Right hindlimb (tissue), 1 donor: Measurements from ENCODE around the gene TBL1XR1.
"Not testable (repeated sequence)": the region's sequence is repeated elsewhere in the genome, so short reads cannot be mapped to it uniquely, and the experiment has no call there.

Experiments
- DNase-seq: peaks from one replicate; pipeline ENCODE4 v3.0.0-alpha.2; 2018

Gene TBL1XR1

DNA sequence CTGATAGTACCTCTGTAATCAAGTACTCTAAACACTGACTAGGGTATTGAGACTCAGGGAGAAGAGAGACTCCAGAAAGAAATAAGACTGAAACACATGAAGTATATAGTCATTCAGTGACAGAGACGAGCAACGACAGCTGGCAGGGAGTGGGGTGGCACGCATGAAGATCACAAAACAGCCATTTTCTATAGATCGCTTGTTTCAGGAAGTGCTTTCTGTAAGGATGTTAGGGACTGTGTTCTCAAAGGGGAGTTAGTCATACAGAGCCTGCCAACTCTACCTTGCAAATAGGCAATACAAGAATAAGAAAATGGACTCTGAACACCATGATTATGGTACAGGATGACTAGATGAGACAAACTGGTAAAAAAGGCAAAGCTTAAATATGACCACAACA lies 139.5 kb downstream of the TBL1XR1 start:
- DNase-seq = peak; percentile 41

GRCh38 chr3:177056927-177057326 lies 140.4 kb downstream of the TBL1XR1 start:
- no peak for DNase-seq

DNA sequence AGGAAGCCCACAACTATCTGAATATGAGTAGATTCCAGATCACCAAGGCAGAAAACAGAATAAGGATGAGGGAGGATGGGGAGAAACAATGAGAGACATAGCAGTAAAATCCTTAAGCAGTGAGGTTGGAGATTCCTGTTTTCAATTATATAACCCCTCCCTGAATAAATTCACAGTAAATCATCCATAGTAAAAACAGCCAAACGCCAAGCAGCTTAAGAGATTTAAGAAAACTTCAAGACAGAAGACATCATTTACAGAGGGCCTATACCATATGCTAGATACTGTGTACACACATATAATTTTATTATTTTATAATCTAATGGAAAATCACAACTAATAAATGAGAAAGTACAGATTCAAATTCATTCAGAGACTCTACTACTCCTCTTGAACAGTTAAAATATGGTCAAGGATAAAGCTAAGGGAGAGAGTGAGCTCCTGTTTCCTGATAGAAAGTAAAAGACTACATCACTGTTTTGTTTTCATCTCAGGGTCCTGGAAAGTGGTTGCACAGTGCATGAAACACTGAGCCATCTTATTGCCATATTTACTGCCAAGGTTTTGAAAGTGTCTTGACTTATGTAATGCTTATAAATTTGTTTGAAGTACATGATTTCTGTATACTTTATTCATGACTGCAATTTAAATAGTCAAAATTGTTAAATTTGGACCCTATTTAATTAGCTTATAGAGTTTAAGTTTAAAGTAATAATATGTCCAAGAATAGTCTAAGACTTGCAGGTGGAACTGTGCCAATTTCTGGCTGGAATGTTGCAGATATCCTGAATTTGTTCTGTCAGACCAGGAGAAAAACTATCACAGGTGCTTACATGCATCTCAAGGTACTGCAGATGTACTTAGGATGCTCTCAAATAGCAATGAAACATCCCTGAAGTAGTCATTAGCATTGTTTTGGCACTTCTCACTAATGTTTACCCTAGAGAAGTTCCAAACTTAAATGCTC lies 141.4 kb downstream of the TBL1XR1 start:
- DNase-seq = no peak

DNA sequence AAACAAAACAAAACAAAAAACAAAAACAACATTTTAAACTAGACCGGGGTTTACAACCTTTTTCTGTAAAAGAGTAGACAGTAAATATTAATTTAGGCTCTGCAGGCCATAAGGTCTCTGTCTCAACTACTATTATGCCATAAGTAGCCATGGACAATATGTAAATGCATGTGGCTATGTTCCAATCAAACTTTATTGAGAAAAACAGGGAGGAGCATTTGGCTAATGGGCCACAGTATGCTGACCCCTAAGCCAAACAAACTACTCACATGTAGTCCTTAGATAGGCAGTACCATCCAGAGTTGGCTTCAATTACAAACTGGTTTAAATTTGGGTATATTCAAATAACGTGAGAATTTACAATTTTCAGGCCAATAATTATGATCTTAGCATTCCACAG lies 144.2 kb downstream of the TBL1XR1 start:
- DNase-seq = no peak

- peak; percentile 64 for DNase-seq
Observed at GRCh38 chr3:177051411-177051810, 145.9 kb downstream of the TBL1XR1 start.

DNA sequence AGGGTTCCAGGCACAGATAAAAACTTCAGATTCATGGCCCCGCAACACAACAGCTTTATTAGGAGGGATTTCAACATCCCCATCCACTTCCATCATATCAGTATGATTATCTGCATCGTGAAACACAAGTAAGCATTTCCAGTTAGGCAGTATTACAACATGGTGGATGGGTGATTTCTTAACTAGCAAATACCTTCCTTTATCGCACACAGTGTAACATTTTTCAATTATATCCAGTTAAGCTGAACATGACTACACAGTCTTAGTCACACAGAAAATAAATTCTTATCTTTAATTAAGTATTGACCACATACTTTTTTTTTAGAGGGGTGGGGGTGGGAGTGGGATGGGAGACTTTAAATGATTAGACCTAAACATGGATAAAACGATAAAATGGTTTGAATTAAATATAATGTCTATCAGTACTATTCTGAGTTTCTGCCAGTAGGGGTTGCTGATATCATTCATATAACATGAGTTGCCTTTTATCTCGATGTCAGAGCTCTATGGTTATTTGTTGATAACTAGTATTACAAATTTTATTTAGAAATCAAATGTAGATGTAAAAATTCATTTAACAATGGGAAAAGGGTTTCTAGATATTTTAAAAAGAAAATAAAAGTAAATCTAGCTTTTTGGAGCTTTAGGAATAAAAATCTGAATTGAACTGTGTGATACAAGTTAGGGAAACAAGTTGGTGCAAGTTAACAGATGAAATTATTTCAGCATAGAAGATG lies 146.6 kb downstream of the TBL1XR1 start:
- DNase-seq = no peak

GRCh38 chr3:177045767-177046166 lies 151.5 kb downstream of the TBL1XR1 start:
- no peak for DNase-seq

DNA sequence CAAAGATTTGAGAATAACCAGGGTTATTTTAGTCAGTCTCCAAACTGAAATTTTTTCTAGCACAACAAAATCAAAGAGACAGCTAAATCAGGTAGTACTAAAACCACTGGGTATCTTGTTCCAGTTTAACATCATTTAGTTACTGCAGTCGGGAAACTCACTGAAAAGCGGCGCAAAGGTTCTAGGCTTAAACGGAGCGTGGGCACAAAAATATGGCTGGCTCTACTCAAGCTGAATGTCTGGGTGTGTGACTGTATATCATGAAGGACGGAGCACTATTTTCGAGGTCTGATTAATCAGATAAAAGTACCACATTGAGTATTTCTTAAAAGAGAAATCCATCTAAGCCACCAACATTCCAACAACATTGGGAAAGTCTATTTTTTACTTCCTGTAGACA lies 152.1 kb downstream of the TBL1XR1 start:
- DNase-seq = no peak

DNA sequence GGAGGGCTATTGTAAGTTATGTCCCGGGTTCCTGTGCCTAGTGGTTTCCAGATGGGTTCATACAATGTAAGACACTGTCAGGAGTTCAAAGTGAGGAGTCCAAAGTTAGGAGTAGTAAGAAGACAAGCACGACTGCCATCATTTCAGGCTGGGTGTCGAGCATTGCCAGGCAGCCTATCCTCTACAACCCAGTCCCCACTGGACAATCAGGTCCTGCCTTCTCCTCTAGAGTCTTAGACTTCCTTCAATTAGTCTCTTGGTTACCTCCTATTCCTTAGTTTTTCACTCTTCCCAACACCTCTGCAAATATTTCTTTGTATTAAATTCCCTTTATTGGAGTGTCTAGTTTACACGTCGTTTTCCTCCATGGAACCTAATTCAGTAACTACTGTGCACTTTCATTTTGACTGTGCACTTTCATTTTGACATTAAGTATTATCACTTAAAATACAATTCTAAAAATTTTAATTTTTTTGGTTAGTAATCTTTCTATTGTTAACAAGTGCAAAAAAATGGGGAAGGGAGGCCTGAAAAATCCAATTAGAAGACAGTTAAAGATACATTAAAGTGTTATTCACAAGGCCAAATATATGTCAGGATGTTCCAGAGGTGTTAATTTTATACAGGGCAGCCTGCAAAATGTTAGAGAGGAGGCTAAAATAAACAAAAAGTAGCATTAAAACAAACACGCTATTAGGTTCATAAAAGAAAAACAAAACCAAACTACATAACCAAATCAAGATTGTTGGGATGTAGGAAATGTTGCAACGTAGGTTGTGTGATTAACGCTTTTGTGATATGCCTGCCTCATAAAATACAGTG lies 155.3 kb downstream of the TBL1XR1 start:
- DNase-seq = no peak

DNA sequence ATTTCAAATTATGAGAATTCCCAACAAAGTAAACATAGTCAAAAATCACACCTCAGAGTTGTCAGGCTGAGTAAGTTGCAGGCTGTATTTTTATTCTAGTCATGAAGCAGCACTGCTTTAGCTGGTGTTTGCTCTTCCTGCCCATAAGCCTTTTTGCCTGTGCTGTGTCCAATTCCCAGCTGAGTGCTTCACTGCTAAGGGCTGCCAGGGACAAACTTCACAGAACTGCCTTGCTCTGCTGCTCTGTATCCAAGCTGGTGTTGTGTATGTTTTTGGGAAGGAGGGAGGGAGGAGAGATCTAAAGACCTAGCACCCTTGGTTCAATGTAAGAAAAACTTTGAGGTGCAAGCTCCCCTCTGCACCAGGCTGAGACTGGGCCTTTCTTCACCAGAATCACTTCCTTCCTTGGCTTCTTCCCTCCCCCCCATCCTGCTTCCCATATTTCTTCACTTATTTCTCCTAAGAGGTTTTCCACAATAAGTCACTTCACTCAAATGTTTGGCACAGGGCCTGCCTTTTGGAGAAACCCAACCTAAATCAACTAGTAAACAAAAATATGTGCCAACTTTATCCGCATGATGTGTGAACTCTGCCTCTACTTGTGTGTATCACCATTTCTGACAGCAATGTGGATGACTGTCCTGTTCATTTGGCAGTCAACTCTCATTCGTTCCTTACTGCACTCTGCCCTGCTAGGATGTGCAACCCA lies 156.1 kb downstream of the TBL1XR1 start:
- DNase-seq = peak; percentile 53

GRCh38 chr3:177039490-177040274 lies 157.6 kb downstream of the TBL1XR1 start:
- DNase-seq = no peak

DNA sequence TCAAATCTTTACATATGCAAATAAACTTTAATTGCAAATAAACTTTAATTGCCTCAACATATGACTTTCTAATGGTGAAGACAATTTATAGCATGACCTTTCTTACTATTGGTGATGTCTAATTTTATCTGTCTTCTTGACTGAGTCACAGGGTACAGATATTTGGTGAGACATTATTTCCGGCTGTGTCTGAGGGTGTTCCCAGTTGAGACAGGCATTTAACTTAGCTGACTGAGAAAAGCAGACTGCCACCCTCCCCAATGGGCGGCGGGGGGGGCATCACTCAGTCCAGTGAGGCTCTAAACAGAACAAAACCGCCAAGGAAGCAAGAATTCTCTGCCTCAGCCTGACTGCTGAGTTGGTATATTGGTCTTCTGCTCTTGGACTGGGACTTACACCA lies 160.0 kb downstream of the TBL1XR1 start:
- DNase-seq = no peak

DNA sequence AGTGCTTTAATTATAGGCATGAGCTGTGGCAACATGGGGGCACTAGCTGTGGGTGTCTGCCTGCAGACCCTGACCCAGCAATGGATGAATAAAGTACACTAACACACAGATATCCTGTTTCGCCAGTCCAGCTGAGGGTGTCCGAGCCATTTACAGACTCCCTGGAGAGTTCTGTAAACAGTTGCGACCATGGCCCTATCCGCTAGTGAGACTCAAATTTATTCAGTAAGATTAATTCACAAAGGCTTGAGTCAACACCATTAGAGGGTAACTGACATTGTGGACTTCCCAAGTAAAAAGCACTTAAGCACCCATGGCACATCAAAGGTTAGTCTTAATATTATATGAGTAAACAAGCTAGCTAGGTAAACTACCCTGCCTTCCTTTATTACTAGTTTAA lies 161.6 kb downstream of the TBL1XR1 start:
- DNase-seq = no peak

DNA sequence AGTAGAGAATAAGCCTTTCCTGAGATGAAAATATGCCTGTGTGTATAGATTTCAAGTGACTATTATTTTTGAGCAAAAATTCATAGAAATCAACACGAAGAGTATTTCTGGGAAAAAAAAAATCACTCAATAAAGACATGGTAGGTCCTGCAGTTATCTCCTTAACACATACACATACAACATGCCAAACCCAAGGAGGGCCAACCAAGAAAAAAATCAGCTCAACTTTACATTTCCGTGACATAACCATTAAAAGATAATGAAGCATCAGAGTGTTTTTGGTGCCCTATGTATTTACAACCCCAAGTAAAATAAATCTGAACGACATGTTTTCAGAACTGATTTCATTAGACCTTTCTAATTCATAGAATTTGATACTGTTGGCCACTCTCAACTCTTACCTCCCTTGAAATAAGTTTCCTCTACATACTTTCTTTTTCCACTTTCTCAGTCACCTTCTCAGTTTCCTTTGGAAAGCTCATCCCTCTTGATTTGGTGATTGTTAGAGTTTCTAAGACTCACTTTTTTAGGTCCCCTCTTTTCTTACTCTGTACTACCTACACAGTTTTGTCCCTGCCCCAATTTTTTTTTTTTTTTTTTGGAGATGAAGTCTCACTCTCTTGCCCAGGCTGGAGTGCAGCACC lies 162.3 kb downstream of the TBL1XR1 start:
- no peak for DNase-seq

DNA sequence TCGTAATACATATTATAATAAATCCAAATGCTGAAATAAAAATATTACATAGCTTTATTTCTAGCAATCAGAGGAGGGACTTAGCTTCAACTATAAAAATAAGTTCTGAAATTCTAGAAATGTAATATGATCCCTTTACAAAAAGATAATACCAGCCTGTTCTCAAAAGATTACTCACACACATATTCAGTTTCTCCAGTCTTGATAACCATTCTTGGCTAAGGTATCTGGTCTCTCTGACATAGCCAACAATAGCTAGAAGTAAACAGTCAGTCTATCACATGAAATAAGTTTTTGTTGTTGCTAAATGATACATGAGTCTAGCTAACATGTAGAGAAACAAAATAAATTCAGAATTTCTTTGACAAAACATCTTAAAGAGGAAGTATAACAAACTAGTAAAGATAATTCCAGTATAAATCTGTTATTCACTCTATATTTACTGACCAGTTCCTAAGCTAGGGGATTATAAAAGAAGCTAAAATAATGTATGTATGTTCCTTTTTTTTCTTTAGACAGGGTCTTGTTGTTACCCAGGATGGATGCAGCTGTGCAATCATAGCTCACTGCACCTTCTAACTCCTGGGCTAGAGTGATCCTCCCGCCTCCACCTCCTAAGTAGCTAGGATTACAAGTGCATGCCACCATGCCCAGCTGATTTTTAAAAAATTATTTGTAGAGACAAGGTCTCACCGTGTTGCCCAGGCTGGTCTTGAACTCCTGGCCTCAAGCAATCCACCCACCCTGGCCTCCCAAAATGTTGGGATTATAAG lies 170.6 kb downstream of the TBL1XR1 start:
- no peak for DNase-seq

DNA sequence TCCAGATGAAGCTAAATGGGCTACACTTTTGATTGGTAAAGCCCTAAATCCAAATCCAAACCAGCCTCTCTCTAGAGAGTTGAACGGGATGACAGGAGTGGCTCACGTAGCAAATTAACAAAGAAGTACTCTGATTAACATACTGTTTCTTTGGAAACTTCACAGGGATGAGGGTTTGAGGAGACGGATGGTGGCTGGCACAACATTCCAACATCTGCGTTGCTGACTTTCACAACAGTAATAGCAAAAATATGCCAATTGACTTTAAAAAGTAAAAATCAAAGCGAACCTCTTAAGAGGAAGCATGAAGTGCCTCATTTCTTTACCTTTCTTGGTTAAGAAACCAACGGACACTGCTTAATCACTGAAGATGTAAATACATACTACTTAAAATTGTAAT lies 181.4 kb downstream of the TBL1XR1 start:
- no peak for DNase-seq

- DNase-seq = no peak
Observed at GRCh38 chr3:177013681-177014280, 183.5 kb downstream of the TBL1XR1 start.

DNA sequence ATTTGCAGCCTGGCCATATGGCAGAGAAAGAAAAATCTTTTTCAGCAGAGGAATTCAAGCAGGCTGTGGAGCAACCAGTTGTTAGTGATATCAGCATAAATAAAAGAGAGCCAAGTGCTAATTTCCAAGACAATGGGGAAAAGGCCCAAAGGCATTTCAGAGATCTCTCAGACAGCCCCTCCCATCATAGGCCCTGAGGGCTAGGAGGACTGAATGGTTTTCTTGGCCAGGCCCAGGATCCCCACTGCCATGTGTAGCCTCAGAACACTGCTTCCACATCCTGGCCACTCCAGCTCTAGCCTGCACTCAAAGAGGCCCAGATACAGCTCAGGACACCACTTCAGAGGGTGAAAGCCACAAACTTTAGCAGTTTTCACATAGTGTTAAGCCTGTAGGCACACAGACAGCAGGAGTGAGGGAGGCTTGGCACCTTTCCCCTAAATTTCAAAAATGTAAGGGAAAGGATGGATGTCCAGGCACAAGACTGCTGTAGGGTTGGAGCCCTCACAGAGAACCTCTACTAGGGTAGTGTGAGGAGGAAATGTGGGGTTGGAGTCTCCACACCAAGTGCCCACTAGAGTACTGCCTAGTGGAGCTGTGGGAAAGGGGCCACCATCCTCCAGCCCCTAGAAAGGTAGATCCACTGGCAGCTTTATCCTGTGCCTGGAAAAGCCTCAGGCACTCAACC lies 191.4 kb downstream of the TBL1XR1 start:
- DNase-seq = no peak

DNA sequence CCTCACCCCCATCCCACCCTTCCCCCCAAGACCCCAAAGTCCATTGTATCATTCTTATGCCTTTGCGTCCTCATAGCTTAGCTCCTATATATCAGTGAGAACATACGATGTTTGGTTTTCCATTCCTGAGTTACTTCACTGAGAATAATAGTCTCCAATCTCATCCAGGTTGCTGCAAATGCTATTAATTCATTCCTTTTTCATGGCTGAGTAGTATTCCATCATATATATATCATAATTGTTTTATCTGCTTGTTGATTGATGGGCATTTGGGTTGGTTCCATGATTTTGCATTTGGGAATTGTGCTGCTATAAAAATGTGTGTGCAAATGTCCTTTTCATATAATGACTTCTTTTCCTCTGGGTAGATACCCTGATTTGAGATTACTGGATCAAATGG lies 197.1 kb downstream of the TBL1XR1 start:
- not testable (repeated sequence) for DNase-seq
